Measurements from ENCODE around the gene CDKN1C.

DNA sequence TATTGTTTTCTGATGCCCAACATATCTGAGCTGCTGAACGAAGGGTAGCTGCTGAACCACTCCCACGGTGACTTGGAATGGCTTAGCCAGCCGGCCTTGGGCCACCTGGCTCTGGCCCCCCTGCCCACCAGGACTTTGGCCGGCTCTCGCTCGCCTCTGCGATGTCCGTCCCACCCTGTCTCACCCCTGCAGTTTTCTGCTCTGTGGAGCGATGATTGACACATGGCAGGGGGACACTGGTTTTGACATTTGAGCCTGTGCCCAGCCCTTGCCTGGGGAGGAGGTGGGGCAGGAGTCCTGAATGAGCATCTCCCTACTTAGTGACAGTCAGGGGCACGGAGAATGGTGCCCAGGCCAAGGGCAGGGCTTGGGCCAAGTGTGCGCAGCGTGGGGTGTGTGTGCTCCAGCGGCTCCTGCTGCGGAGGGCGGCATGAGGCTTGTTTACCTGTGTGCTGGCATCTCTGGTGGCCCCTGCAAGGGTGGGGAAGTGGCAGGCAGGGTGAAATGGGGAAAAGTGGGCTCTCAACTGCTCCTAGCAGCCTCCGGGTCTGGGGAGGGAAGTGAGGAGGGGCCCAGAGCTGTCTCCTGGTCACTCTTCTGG lies 15.7 kb upstream of the CDKN1C start:
- no peak for TF ChIP-seq EP300 (IDR thresholded peaks at IDR 0.05; ENCODE audit: borderline replicate concordance in 1 of 2, low read depth in 1 of 2, low read length in 1 of 2)
- no peak for TF ChIP-seq SIN3A (IDR thresholded peaks at IDR 0.05; ENCODE audit: borderline replicate concordance, low read depth, low read length)
- TF ChIP-seq CTCF (IDR thresholded peaks at IDR 0.05): no peak
- no peak for TF ChIP-seq TAF1 (IDR thresholded peaks at IDR 0.05; ENCODE audit: borderline replicate concordance, low read depth, low read length)
- TF ChIP-seq YY1 (IDR thresholded peaks at IDR 0.05; ENCODE audit: low read depth): no peak
- TF ChIP-seq POLR2AphosphoS5 (IDR thresholded peaks at IDR 0.05; ENCODE audit: low read depth, low read length): no peak
- TF ChIP-seq JUND (IDR thresholded peaks at IDR 0.05): no peak
- TF ChIP-seq, protein P1, sequence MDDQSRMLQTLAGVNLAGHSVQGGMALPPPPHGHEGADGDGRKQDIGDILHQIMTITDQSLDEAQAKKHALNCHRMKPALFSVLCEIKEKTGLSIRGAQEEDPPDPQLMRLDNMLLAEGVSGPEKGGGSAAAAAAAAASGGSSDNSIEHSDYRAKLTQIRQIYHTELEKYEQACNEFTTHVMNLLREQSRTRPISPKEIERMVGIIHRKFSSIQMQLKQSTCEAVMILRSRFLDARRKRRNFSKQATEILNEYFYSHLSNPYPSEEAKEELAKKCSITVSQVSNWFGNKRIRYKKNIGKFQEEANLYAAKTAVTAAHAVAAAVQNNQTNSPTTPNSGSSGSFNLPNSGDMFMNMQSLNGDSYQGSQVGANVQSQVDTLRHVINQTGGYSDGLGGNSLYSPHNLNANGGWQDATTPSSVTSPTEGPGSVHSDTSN (IDR thresholded peaks at IDR 0.05): no peak
- TF ChIP-seq, protein P2, sequence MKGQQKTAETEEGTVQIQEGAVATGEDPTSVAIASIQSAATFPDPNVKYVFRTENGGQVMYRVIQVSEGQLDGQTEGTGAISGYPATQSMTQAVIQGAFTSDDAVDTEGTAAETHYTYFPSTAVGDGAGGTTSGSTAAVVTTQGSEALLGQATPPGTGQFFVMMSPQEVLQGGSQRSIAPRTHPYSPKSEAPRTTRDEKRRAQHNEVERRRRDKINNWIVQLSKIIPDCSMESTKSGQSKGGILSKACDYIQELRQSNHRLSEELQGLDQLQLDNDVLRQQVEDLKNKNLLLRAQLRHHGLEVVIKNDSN (IDR thresholded peaks at IDR 0.05; ENCODE audit: borderline replicate concordance, low read depth): no peak
- TF ChIP-seq FOSL2 (IDR thresholded peaks at IDR 0.05; ENCODE audit: borderline replicate concordance, low read depth): no peak
- TF ChIP-seq REST (IDR thresholded peaks at IDR 0.05; ENCODE audit: low read depth, low read length): no peak
- no peak for TF ChIP-seq NFIC (IDR thresholded peaks at IDR 0.05; ENCODE audit: borderline replicate concordance)
- TF ChIP-seq, protein P3, sequence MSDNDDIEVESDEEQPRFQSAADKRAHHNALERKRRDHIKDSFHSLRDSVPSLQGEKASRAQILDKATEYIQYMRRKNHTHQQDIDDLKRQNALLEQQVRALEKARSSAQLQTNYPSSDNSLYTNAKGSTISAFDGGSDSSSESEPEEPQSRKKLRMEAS (IDR thresholded peaks at IDR 0.05; ENCODE audit: low read depth): no peak
- no peak for TF ChIP-seq CHD2 (IDR thresholded peaks at IDR 0.05; ENCODE audit: low read length, partially characterized antibody)

Data from SK-N-SH (cell line).